Nephron progenitor cell (in vitro differentiated cells): Measurements from ENCODE around the gene TMCO6.
"Not testable (repeated sequence)": the region's sequence is repeated elsewhere in the genome, so short reads cannot be mapped to it uniquely, and the experiment has no call there.

Experiments
- DNase-seq: peaks from one replicate; pipeline ENCODE4 v3.0.0; 2021
- H3K27ac Mint-ChIP-seq: 2 replicates; pipeline ENCODE4 v1.8.0; 2021; ENCODE audit warnings: mild to moderate bottlenecking, moderate library complexity, mixed read lengths
- H3K27me3 Mint-ChIP-seq: 2 replicates; pipeline ENCODE4 v1.8.0; 2021; ENCODE audit warnings: mild to moderate bottlenecking, low read depth, mixed read lengths; ENCODE audit not compliant: poor library complexity
- H3K36me3 Mint-ChIP-seq: 2 replicates; pipeline ENCODE4 v1.8.0; 2021; ENCODE audit warnings: low read depth, mixed read lengths
- H3K4me1 Mint-ChIP-seq: 2 replicates; pipeline ENCODE4 v1.8.0; 2021; ENCODE audit warnings: mixed read lengths
- H3K4me3 Mint-ChIP-seq: 2 replicates; pipeline ENCODE4 v1.8.0; 2021; ENCODE audit warnings: mild to moderate bottlenecking, moderate library complexity, mixed read lengths
- H3K9me3 Mint-ChIP-seq: 2 replicates; pipeline ENCODE4 v1.8.0; 2021; ENCODE audit warnings: mild to moderate bottlenecking, moderate library complexity, mixed read lengths
- CTCF ChIP-seq: fragments of 200-600 bp; sonication (generic); IDR thresholded peaks from 2 replicates; pipeline ENCODE4 v1.5.0; 2021; ENCODE audit warnings: antibody characterized with exemption

The TMCO6 gene

DNA sequence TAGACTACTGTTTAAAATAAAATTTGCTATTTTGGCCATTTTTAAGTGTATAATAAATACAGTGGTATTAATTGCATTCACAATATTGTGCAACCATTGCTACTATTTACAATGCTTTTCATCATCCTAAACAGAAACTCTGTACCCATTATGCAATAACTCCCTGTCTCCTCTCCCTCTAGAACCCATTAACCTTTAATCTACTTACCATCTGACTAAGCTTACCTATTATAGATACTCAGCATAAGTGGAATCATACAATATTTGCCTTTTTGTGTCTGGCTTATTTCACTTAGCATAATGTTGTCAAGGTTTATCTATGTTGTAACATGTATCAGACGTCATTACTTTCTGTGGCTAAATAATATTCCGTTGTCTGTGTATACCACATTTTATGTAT lies 32.2 kb upstream of the TMCO6 start:
- no peak for TF ChIP-seq CTCF
- no peak for DNase-seq
- no peak overlapping the region for H3K4me3 Mint-ChIP-seq
- H3K27me3 Mint-ChIP-seq: peaks cover 19% of the 10 kb centered on the region
- no peak overlapping the region for H3K27ac Mint-ChIP-seq
- peaks cover 26% of the 10 kb centered on the region for H3K9me3 Mint-ChIP-seq
- H3K4me1 Mint-ChIP-seq: no peaks in the 10 kb centered on the region
- no peaks in the 10 kb centered on the region for H3K36me3 Mint-ChIP-seq

DNA sequence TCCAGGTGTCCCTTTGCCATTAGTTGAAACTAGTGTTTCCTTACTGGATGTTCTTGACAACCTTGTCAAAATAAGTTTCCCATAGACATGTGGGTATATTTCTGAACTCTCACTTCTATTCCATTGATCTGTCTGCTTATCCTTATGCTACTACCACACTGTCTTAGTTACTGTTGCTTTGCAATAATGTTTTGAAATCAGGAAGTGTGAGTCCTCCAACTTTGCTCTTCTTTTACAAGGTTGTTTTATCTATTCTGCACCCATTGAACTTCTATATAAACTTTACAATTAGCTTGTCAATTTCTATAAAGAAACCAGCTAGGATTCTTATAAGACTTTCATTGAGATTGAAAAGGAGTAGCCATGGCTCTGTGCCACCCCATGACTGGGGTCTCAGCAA lies 30.5 kb upstream of the TMCO6 start:
- Mint-ChIP-seq H3K27me3 (peaks cover 20% of the 10 kb centered on the region), H3K27ac (no peak overlapping the region), H3K4me1 (no peaks in the 10 kb centered on the region), H3K4me3 (no peak overlapping the region), H3K9me3 (peaks cover 33% of the 10 kb centered on the region), H3K36me3 (no peaks in the 10 kb centered on the region)
- TF ChIP-seq CTCF: no peak
- no peak for DNase-seq

GRCh38 chr5:140609126-140609525 lies 30.1 kb upstream of the TMCO6 start:
- DNase-seq: no peak
- H3K27ac Mint-ChIP-seq: no peak overlapping the region
- no peaks in the 10 kb centered on the region for H3K4me1 Mint-ChIP-seq
- TF ChIP-seq CTCF: no peak
- no peak overlapping the region for H3K4me3 Mint-ChIP-seq
- H3K36me3 Mint-ChIP-seq: no peaks in the 10 kb centered on the region
- peaks cover 33% of the 10 kb centered on the region for H3K9me3 Mint-ChIP-seq
- peaks cover 20% of the 10 kb centered on the region for H3K27me3 Mint-ChIP-seq

DNA sequence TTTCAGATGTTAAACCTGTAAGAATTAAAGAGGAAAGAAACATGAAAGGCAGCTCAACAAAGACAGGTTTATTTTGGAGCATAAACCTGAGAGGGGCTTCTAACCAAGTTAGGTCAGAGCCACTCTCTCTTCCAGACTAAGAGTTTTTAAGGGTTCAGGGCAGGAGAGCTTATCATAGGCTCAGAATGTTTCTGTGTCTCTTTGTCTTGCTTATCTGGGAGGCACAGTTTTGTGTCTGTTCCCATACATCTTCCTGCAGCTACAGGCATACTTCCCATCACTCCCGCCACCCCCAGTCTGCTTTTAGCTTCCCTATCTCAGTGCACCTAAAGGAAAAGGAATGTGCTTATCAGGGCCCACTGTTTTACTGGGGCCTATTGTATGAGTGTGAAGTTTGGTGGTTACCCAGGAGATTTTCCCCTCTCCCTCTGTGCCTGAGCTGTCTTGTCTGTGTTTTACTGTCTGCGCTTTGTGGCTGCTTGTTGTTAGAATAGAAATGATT lies 28.2 kb upstream of the TMCO6 start:
- DNase-seq: no peak
- no peak for TF ChIP-seq CTCF
- H3K27me3 Mint-ChIP-seq: peaks cover 18% of the 10 kb centered on the region
- no peak overlapping the region for H3K27ac Mint-ChIP-seq
- H3K4me1 Mint-ChIP-seq: no peaks in the 10 kb centered on the region
- no peaks in the 10 kb centered on the region for H3K36me3 Mint-ChIP-seq
- no peak overlapping the region for H3K4me3 Mint-ChIP-seq
- peaks cover 42% of the 10 kb centered on the region for H3K9me3 Mint-ChIP-seq

DNA sequence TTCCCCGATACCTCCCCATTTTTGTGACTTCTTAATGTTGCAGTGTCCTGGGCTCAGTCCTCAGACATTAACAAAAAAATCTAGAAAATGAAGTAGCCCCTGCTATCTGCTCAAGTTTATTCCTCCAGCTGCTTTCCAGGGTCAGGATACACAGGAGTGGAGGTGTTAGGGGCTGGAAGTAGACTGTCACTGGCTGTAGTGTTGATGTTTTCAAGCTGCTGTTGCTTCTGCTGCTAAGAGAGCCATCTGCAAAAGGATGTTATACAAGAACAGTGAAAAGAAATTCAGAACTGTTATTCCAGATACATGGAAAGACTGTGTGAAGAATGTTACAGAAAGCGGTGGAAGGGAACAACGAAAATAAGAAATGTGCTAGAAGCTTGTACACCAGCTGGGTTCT lies 16.9 kb upstream of the TMCO6 start:
- Mint-ChIP-seq H3K36me3 (peaks cover 2% of the 10 kb centered on the region), H3K4me1 (no peaks in the 10 kb centered on the region), H3K4me3 (no peak overlapping the region), H3K27ac (no peak overlapping the region), H3K27me3 (peaks cover 40% of the 10 kb centered on the region), H3K9me3 (peaks cover 43% of the 10 kb centered on the region)
- TF ChIP-seq CTCF: no peak
- no peak for DNase-seq

- H3K4me3 Mint-ChIP-seq, DNase-seq, H3K36me3 Mint-ChIP-seq, H3K27ac Mint-ChIP-seq, H3K4me1 Mint-ChIP-seq: not testable (repeated sequence)
- Mint-ChIP-seq H3K27me3 (peaks cover 39% of the 10 kb centered on the region), H3K9me3 (peaks cover 50% of the 10 kb centered on the region)
Measured at GRCh38 chr5:140623061-140623460, 16.2 kb upstream of the TMCO6 start.

- not testable (repeated sequence) for DNase-seq, H3K36me3 Mint-ChIP-seq, H3K4me3 Mint-ChIP-seq, H3K4me1 Mint-ChIP-seq, H3K27ac Mint-ChIP-seq
- peaks cover 55% of the 10 kb centered on the region for H3K9me3 Mint-ChIP-seq
- H3K27me3 Mint-ChIP-seq: peaks cover 23% of the 10 kb centered on the region
Measured at GRCh38 chr5:140624886-140625285, 14.4 kb upstream of the TMCO6 start.
